ENCODE measurements around the gene CARMIL3. TPM values are rescaled to one million over a fixed set of nuclear protein-coding genes. Genes with fewer than 3 reads are reported as not detected.

Gene CARMIL3
- total RNA-seq, 1 donor from 2014 or later = 0.96 TPM

GRCh38 chr14:24113379-24113800, 61.6 kb downstream of the CARMIL3 start:
- H3K9me3 ChIP-seq = no peaks in the 10 kb centered on the region
- no peak for TF ChIP-seq CTCF (IDR thresholded peaks at IDR 0.05)
- H3K4me3 ChIP-seq = peak overlapping the region; percentile 73
- H3K27me3 ChIP-seq = no peaks in the 10 kb centered on the region
- DNase-seq (no peak), ATAC-seq (no peak)
- H3K27ac ChIP-seq = peak overlapping the region; percentile 99
- intact Hi-C loops (cut with DNase I) = no loop called here
- H3K4me1 ChIP-seq = peaks cover 24% of the 10 kb centered on the region
- H3K36me3 ChIP-seq = peaks cover 19% of the 10 kb centered on the region

- Histone ChIP-seq H3K4me1 (peaks cover 18% of the 10 kb centered on the region), H3K9me3 (no peaks in the 10 kb centered on the region), H3K27me3 (no peaks in the 10 kb centered on the region), H3K4me3 (peak overlapping the region; percentile 73), H3K27ac (peak overlapping the region; percentile 99), H3K36me3 (peaks cover 25% of the 10 kb centered on the region)
- no peak for TF ChIP-seq CTCF (IDR thresholded peaks at IDR 0.05)
- intact Hi-C loops (cut with DNase I) = no loop called here
- peak; percentile 95 for DNase-seq
- peak; percentile 67 for ATAC-seq
Observed at GRCh38 chr14:24113801-24114531, 62.2 kb downstream of the CARMIL3 start.

- intact Hi-C loops (cut with DNase I) = no loop called here
- peak; percentile 99 for DNase-seq
- H3K4me1 ChIP-seq = peaks cover 15% of the 10 kb centered on the region
- H3K4me3 ChIP-seq = peak within 1 kb of the TSS; percentile 73
- H3K9me3 ChIP-seq = no peaks in the 10 kb centered on the region
- no peaks in the 10 kb centered on the region for H3K27me3 ChIP-seq
- H3K36me3 ChIP-seq = peaks cover 33% of the 10 kb centered on the region
- peak within 1 kb of the TSS; percentile 99 for H3K27ac ChIP-seq
- ATAC-seq = peak; percentile 93
- TF ChIP-seq CTCF (IDR thresholded peaks at IDR 0.05) = no peak
Observed at GRCh38 chr14:24114532-24115421, 63.0 kb downstream of the CARMIL3 start, which contains the start of the genes DCAF11 and NRL. Gene DCAF11 (plus strand): TSS chr14:24114777. CDS start chr14:24115595, 818 bp downstream. Gene NRL (minus strand): TSS chr14:24114949. CDS start chr14:24082848, 32,101 bp downstream.

- Histone ChIP-seq H3K27ac (peak overlapping the region; percentile 99), H3K4me1 (peaks cover 15% of the 10 kb centered on the region), H3K36me3 (peaks cover 41% of the 10 kb centered on the region), H3K27me3 (no peaks in the 10 kb centered on the region), H3K9me3 (no peaks in the 10 kb centered on the region), H3K4me3 (peak overlapping the region; percentile 73)
- no peak for TF ChIP-seq CTCF (IDR thresholded peaks at IDR 0.05)
- no peak for ATAC-seq
- intact Hi-C loops (cut with DNase I) = no loop called here
- DNase-seq = no peak
Observed at GRCh38 chr14:24115422-24116127, 63.8 kb downstream of the CARMIL3 start.

- peak overlapping the region; percentile 73 for H3K4me3 ChIP-seq
- no peak for DNase-seq
- no peak overlapping the region for H3K27ac ChIP-seq
- TF ChIP-seq CTCF (IDR thresholded peaks at IDR 0.05) = no peak
- H3K36me3 ChIP-seq = peaks cover 48% of the 10 kb centered on the region
- peaks cover 15% of the 10 kb centered on the region for H3K4me1 ChIP-seq
- intact Hi-C loops (cut with DNase I) = no loop called here
- no peaks in the 10 kb centered on the region for H3K9me3 ChIP-seq
- ATAC-seq = no peak
- no peaks in the 10 kb centered on the region for H3K27me3 ChIP-seq
Observed at GRCh38 chr14:24116128-24116814, 64.5 kb downstream of the CARMIL3 start.

Measured in upper lobe of right lung (tissue), 1 donor.